ENCODE measurements around the gene PXK.

PXK gene

DNA sequence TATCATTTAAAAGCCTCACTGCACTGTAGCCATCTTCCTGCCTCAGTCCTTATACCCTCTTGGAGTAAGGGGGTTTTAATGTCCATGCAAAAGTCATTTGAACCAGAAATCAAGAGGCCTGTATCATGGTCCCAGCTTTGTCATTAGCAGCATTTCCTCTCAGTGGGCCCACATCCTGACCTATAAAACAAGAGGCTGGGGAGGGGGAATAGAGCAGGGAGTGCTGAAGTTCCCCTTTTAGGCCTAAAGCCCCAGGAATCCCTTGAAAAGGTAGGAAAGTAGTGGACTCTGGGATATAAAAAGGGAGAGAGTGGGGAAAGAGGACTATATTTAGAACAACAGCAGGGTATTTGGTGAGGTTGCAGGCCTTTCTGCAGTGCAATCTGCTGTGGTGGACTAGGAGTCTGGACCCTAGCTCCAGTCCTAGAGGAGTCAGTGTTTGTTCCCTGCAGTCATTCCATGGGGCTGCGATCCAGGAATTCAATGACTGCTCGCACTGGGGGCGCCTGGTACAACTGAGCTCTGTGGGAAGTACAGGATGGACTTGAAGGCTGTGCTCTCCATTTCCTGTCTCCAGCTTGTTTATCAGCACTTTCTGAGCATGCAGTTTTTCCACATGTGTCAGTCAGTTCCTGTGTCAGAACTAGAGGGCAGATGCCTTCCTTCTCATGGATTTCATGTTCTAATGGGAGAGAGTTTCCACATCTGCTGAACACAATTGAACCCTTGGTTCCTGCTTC is 54.1 kb downstream of the PXK start:
- DNase-seq: peak; percentile 6

DNA sequence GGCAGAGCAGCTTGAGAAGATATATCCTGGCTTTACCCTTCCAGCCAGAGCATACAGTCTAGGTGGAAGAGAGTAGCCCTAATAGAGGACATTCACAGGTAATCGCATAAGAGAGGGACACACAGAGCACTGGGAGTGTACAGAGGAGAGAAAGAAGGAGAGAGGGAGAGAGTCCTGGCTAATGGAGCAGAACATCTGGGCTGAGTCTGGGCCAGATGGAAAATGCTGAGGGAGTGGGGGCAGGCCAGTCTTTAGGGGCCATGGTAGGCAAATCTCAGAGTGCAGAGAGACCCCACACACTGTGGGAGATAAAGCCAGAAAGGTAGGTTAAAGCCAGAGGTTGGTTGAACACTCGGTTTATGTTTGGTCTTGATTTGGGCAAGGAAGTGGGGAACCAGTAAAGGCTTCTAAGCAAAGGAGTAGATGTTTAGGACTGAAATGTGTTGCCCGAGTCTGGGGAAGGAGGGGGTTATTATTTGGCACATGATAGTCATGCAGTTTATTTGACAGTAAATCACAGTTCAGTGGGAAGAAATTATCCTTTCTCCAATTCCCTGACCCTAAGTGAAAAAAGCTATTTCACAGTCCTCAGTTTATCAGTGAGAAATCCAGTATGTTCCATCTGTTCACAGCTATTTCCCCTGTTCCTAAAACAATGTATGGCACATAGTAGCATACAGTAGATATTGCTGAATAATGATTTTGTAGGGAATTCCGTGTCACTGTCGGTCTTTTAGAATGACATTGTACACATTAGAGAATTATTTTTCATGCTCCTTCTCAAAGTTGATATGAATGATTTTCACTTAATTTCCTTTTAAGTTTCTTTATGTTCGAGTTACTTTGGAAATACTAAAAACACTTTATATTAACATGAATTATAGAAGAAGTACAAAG is 55.2 kb downstream of the PXK start:
- DNase-seq: no peak

- no peak for DNase-seq
These were observed 55.9 kb downstream of the PXK start for GRCh38 chr3:58388550-58389091.

DNA sequence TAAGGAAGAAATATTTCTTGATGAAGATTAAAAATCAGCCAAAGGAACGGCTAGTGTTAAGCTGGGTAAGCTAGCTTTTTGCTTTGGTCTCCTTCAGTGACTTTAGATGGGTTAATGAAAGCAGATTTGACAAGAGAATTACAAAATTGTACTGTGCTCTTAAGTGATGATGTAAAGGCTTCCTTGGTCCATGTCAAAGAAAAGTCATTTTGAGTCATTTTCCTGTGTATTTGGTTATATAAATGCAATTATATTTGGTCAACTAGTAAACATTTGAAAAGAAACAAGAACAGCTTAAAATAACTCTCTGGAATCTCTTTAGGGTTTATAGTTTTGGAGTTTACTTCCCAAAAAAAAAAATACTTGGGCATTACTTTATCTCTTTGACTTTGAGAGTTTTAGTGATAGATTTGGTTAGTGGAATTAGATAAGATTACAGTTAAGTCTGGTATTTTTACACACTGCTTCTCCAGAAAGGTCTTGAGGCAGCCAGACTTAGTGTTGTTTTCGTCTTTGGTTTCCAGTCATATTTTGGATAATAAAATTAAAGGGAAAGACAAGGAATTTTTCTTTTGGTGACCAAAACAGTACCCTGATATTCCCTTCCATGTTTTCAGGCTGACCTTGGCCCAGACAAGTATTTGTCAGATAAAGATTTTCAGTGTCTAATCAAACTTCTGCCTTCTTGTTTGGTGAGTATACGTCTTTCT is 58.6 kb downstream of the PXK start:
- DNase-seq: no peak

DNA sequence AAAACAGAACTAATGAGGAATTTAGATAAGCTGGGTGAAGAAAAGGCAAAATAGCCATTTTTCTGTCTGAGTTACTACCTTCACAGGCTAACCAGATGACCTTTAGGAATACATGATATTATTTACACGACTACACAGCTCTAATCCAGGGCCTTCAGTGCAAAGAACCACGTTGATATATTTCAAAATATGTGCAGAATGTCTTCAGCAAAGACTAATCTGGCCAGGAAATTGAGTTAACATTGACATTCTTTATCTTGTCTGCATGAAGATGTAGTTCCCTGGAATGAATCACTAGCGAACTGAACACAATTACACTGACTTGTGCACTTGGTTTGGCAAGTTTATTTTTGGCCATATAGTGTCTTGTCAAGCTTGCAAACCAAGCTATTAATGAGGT is 59.5 kb downstream of the PXK start:
- no peak for DNase-seq

DNA sequence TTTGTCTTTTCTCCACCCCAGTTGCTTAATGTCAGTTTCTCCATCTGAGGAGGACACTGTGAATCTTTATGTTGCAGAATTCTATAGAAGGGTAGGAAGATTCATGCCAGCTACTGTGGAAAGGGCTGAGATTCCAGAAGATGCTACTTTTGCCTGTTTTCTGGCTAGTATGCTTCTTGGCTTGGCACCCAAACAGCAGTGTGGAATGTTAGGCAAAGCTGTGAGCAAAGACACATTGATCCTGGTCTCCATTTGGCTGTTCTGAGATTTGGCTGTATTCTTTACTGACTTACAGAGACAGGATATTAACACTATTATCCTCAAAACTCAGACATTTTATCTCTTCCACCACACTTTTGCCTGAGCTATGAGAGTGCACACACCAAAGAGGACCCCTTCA is 61.6 kb downstream of the PXK start:
- no peak for DNase-seq

GRCh38 chr3:58398669-58399333 is 66.1 kb downstream of the PXK start:
- DNase-seq: no peak

GRCh38 chr3:58403513-58404109 is 70.9 kb downstream of the PXK start:
- no peak for DNase-seq

- DNase-seq: no peak
These were observed 71.7 kb downstream of the PXK start for GRCh38 chr3:58404396-58404795.

DNA sequence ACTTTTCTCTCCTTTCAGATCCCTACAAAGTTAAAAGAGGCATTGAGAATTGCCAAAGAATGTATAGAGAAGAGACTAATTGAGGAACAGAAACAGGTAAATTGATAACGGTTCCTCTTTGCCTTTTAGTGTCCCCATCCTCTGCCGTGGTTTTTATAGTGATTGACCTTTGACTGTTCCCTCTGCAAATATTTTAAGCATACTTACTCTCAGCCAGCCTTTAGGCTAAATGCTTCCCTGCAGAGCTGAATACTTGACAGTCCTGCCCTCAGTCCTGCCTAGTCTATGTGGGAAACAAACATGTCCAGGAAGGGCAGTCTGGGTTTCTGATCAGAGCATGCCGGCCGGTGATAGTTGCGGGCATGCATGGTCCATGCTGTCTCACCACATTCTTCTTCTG is 76.2 kb downstream of the PXK start:
- no peak for DNase-seq

DNA sequence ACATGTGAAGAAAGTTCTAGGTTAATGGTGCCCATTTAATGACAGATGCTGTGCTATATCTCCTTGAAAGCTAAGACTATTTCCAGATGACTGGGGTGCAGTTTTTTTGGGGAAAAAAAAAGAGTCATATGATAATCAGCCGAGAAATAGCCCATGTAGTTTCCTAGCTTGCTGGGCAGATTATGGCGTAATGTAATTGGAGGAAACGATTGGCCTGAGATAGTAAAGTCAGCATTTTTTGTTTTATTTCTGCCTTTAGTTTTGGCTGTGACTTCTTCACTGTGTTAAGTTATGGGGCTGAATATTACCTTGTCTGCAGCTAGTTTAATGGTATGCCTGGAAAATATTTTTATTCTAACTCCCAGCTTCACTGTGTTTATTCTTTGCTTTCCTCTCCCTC is 77.0 kb downstream of the PXK start:
- DNase-seq: no peak

- no peak for DNase-seq
These were observed 78.3 kb downstream of the PXK start for GRCh38 chr3:58411036-58411435.

- no peak for DNase-seq
These were observed 79.4 kb downstream of the PXK start for GRCh38 chr3:58411851-58412830.

DNA sequence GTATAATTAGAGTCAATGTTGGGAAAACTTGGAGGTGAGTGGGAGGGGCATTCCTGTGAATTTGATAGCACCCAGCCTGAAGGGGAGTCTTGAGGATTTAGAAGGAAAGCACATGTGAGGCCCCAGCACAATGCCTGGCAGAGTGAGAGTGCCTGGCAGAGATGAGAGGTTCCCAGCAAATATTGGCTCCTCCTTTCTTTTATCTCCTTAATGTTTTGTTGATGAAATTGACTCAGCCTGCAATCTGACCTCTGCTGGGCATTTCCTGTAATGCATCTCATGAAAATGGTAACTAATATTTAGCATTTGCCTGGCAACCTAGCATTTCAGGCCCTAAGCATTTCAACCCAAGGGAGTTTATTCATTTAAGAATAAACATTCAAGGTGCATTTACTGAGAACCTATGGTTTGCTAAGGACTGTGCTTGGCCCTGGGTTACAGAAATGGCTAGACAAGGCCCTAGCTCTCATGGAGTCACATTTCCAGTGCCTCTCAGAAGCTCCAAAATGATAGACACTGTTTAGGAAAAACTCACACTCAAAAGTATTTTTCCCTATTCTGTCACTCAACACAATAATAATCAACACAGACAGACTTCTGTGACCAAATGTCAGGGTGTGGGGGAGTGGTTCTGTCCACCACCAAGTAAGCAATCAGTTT is 82.0 kb downstream of the PXK start:
- no peak for DNase-seq

GRCh38 chr3:58416191-58416590 is 83.5 kb downstream of the PXK start:
- no peak for DNase-seq

DNA sequence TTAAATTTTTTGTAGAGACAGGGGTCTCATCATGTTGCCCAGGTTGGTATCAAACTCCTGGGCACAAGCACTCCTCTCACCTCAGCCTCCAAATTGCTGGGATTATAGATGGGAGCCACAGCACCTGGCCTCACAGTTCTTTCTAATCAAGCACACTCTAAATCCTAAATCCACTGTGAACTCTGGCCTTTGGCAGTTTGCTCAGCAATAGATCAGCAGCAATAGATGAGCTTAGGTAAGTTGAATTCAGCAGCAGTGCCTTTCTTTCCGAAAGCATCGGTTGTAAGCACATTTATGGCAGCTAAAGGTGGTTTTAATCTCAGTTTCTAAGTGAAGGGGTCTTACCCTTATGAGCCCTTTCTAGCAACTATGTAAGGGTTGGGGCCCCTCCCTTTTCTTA is 84.4 kb downstream of the PXK start:
- no peak for DNase-seq

DNA sequence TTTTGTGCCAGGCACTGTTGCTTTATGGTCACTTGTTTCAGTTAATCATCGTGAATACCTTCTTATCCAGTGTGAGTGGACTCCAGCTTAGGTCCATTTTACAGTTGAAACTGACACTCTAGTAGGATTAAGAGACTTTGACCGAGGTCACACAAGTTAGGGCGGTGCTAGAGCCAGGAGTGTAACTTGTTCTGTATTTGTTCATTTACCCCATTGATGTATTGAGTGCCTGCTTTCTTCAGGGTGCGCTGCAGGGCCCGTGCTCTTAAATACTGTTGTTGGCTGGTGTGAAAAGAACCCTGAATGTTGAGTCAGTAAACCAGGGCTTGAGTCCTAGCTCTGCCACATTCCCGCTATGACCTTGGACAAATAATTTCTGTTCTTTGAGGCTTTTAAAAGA is 85.5 kb downstream of the PXK start:
- DNase-seq: no peak

DNA sequence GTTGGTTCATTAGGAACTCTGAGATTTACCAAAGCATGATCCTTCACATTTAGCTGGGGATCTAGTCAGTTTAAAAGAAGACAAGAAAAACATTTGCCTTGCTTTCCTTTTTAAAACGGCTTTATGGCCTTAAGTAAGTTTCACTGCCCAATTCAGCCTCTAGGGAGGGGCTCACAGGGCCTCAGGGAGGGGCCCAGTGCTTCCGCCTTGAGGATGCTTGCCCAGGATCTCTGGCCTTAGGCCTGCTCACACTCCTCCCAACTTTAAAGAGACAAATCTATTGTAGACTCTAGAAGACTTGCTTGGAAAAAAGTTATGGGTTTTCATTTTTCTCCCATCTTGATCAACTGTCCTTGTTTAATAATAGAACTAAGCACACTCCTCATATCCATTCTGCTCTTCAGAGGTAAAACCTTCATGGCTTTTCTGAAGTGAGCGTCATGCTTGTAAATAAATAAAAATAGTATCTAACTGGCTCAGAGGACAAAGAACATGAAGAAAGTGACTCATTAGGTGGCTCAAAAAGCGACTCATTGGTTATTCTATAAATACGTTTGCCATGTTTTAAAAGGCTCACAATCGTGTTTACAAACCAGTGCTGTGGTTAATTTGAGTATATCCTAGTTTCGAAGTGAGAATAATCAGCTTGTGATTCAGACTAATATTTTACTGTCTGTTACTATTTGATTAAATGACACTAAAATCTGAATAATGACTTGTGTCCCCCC is 87.3 kb downstream of the PXK start:
- no peak for DNase-seq

DNA sequence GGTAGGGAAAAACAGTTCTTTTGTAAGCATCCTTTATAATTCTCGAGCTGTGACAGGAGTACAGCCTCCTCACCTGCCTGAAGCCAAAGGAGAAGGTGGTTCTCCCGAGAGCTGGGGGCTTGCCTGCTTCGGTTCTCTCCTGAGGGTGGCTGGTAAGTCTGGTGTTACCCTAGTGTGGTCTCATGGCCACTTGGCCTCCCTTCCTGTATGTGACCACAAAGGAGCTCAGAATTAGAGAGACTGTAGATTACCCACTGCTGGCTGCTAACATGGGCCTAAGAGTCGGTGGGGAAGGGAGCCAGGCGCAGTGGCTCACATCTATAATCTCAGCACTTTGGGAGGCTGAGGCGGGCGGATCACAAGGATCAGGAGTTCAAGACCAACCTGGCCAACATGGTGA is 88.3 kb downstream of the PXK start:
- DNase-seq: no peak
